NOMO-1 (cell line): ENCODE results near the gene ATP8A2.
"Not testable (repeated sequence)": the region's sequence is repeated elsewhere in the genome, so short reads cannot be mapped to it uniquely, and the experiment has no call there.

ENCODE experiments used
- DNase-seq, 2 experiments: peaks; one replicate each; lab custom pipeline; 2025; ENCODE audit not compliant: unreplicated experiment in 2 of 2; lab: John Stamatoyannopoulos, UW

ATP8A2 gene

GRCh38 chr13:25529425-25529824 is 157.7 kb downstream of the ATP8A2 start:
- DNase-seq: no peak

DNA sequence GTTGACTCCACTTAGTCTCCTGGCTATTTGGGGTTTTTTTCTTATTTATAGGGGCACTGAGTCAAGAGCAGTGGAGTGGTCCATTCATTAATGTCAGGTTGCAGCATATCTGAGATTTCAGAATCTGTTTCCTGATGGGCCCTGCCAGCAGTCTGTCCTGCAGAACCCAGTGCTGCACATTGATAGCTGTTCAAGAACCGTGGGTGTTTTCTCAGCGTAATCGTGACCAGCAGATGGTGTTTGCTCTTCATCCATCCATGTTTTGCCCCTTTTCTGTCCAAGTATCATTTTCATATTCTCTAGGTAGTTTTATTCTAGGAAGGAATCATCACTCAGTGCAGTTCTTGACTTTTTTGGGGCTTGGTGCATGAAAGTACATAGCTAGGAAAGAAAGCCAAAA is 166.5 kb downstream of the ATP8A2 start:
- DNase-seq: no peak

GRCh38 chr13:25541434-25542123 is 169.8 kb downstream of the ATP8A2 start:
- no peak for DNase-seq

DNA sequence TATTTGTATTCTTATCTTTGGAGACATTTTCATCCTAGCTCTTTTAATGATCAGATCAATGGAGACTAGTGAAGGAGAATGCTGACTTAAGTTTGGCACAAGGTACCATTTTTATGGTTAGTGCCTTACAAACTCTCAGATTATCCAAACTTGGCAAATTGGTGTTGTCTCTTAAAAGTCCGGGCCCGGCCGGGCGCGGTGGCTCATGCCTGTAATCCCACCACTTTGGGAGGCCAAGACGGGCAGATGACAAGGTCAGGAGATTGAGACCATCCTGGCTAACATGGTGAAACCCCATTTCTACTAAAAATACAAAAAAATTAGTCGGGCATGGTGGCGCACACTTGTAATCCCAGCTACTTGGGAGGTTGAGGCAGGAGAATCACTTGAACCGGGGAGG is 177.2 kb downstream of the ATP8A2 start:
- DNase-seq: not testable (repeated sequence)

DNA sequence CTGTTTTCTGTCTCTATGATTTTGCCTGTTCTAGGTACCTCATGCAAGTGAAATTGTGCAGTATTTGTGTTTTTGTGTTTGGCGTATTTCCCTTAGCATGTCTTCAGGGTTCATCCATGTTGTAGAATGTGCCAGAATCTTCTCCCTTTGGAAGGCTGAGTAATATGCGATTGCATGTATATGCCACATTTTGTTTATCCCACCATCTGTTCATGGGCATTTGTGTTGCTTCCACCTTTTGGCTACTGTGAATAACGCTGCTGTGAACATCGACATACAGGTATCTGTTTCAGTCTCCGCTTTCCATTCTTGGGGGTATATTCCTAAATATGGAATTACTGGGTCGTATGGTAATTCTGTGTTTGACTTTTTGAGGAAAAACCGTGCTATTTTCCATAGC is 190.0 kb downstream of the ATP8A2 start:
- DNase-seq: no peak

DNA sequence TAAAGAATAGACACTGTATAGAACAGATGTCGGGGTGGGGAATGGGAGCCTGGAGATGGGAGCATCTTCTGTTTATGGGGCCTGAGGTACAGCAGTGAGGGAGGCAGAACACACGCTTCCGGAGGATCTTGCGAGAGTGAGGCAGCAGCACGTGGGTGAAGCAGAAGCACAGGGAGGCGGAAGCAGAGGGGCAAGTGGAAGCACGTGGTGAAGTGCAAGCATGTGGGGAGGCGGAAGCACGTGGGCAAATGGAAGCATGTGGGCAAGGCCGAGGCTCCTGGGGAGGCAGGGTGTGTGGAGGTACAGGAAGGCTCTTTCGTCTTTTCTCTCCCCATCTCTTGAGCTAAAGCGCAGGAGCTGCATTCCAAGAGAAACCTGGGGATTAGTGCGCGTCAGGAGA is 198.4 kb downstream of the ATP8A2 start:
- no peak for DNase-seq

DNA sequence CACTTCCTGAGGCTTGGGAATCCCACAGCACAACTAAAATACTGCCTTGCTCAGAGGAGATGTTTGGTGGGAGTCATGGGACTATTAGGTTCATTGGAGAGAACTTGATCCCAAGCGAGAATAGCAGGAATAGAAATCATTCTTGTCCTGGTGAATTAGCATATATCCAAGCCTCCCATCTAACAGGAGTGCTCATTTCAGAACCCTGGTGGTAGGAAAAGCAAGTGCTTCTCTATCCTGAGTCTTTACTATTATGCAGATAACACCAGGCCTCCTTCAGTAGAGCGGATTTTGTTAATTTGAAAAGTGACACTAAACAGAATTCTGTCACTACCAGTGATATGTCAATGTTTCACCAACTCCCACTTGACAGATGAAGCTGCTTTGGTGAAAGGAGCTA is 199.5 kb downstream of the ATP8A2 start:
- DNase-seq: no peak

DNA sequence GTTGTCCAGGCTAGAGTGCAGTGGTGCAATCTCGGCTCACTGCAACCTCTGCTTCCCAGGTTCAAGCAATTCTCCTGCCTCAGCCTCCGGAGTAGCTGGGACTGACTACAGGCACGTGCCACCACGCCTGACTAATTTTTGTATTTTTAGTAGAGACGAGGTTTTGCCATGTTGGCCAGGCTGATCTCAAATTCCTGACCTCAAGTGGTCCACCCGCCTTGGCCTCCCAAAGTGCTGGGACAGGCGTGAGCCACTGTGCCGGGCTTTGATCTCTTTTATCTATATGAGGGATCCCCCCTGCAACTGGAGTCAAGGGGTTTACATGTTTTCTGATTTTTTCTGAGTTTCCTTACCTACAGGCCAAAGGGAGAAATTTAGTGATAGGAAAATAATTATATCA is 200.4 kb downstream of the ATP8A2 start:
- DNase-seq: not testable (repeated sequence)

DNA sequence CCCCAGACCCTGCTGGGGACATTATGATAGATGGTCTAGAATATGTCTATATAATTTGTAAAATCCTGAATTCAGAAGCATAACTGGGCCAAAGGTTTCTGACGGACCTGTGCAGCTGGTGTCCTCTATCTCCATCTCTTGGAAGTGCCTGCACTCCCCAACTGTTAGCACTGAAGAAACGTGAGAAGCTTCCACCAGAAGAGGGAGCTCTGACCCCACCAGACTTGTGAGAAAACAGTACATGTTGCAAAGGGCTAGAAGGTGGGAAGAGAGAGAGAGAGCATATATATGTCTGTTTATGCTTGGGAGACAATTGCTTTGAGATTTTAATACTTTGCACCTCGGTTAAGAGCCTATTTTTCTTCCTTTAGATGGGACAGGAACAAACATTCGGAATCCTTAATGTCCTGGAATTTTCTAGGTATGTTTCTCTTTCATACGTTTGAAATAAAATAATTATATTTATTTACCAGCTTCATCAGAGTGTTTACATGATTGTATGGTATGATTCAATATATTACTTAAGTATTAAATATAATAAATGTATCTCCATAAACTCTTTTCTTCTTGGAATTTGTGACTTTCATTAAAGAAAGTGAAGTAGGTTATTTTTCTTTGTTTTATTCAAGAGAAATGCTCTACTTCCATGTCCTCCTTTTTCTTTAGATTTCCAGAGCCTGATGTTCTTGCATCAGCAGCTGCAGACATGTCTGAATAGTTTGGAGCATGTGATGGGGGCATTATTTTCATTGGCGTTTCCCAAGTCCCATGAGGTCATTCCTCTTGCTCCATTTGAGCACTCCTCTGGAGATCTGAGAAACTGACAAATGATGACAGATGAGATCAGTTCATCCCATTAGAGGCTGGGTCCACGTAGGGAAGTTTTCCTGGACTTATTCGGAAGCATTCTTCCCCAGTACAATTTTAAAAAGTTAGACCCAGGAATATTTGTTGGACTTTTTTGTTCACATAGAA is 202.9 kb downstream of the ATP8A2 start:
- peak; percentile 64 to 84 for DNase-seq

GRCh38 chr13:25575562-25575961 is 203.8 kb downstream of the ATP8A2 start:
- no peak for DNase-seq

- no peak for DNase-seq
Measured at GRCh38 chr13:25578526-25578925, 206.8 kb downstream of the ATP8A2 start.

DNA sequence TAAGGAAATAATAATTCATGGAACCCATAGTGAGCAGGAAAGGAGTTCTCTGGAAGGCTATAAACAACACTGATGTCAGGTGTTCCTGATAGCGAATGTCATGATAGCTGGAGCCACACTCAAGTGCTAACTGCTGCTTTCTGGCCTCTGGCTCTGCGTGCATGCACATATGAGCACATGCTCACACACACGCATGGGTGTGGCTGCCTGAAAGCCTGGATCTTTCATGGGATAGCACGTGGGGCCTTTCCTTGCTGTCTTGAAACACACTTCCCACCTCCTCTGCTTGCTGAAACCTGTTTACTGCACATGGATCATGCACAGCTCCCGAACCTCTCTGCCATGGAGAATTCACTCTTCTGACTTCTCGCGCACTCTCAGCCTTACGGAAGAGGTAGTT is 207.4 kb downstream of the ATP8A2 start:
- DNase-seq: no peak

GRCh38 chr13:25581351-25581750 is 209.6 kb downstream of the ATP8A2 start:
- no peak for DNase-seq

DNA sequence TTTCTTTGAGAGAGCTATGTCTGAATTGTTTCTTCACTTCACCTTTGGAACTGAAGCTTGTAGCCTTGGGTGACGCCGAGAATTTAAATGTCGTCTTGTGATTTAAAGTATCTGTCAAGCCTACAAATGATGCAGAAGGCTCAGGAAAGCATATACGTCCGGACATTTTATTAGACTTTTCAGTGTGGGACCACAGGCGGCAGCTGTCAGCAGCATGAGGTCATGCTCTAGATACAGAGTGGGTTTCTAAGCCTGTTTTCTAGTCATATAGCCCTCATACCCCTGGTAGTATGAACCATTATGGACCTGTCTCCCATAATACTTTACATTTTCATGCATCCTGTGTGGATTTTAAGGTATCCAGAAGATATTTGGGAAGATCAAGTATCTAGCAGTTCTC is 212.3 kb downstream of the ATP8A2 start:
- no peak for DNase-seq

DNA sequence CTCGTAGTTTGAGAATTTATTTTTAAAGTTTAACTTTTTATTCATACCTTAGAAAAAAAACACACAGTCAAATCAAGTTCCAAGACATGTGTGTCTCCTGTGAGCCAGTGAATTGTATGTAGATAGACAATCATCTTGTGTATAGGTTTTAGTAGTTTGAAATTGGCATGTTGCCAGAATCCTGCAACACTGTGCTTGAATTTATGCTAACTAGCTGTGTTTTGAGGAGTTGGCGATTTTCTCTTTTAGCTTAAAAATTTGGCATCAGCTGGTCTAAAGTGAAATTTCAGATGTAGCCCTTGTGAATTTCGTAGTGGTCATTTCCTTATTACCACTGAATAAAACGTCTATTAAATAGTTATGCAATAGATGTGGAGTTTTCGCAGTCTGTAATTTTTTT is 213.2 kb downstream of the ATP8A2 start:
- no peak for DNase-seq

DNA sequence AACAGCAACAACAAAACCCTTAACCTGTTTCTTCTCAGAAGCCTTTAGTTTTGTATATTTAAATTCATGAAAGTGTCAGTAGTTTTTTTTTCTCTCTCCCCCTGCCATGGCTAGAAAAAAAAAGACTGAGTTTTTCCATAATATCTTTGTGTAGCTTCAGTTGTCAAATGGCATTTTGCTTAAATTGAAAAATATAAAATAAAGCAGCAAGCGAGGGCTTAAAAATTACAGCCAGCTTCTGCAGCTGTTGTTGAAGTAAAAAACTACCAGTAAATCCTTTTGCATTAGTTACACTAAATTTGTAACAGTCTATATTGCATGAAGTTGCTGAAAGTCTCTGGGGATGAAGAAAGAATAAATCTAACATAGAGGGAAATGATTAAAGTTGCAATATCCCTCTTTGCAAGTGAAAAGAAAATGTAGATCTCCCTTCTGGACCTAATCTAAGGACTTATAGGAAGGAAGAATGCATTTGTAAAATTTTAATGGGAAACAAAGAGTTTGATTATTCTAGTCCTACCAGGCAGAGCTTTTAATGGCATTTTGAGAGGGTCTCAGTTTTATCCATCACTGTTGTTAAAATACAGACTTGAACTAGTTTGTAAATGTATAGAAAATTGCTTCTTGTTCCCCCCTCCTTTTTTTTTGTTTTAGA is 215.7 kb downstream of the ATP8A2 start:
- DNase-seq: no peak

- no peak for DNase-seq
Measured at GRCh38 chr13:25588336-25589060, 216.7 kb downstream of the ATP8A2 start.

- DNase-seq: no peak
Measured at GRCh38 chr13:25598421-25598820, 226.6 kb downstream of the ATP8A2 start.

- no peak for DNase-seq
Measured at GRCh38 chr13:25602176-25602575, 230.4 kb downstream of the ATP8A2 start.

GRCh38 chr13:25604106-25604505 is 232.3 kb downstream of the ATP8A2 start:
- no peak for DNase-seq

GRCh38 chr13:25607096-25607495 is 235.3 kb downstream of the ATP8A2 start:
- no peak for DNase-seq
